ENCODE measurements around the gene OSBPL5.
A peak's percentile ranks its signal among the peaks of the same experiment; 100 is the strongest.

Gene OSBPL5

GRCh38 chr11:3055891-3056290 is 109.2 kb downstream of the OSBPL5 start:
- no peak for DNase-seq (ENCODE audit: low read depth, low spot score)

- DNase-seq (ENCODE audit: low read depth, low spot score), result no peak
Measured at GRCh38 chr11:3052567-3052966, 112.5 kb downstream of the OSBPL5 start.

- DNase-seq (ENCODE audit: low read depth, low spot score), result no peak
Measured at GRCh38 chr11:3052109-3052479, 113.0 kb downstream of the OSBPL5 start.

GRCh38 chr11:3051196-3052108 is 113.7 kb downstream of the OSBPL5 start:
- no peak for DNase-seq (ENCODE audit: low read depth, low spot score)

DNA sequence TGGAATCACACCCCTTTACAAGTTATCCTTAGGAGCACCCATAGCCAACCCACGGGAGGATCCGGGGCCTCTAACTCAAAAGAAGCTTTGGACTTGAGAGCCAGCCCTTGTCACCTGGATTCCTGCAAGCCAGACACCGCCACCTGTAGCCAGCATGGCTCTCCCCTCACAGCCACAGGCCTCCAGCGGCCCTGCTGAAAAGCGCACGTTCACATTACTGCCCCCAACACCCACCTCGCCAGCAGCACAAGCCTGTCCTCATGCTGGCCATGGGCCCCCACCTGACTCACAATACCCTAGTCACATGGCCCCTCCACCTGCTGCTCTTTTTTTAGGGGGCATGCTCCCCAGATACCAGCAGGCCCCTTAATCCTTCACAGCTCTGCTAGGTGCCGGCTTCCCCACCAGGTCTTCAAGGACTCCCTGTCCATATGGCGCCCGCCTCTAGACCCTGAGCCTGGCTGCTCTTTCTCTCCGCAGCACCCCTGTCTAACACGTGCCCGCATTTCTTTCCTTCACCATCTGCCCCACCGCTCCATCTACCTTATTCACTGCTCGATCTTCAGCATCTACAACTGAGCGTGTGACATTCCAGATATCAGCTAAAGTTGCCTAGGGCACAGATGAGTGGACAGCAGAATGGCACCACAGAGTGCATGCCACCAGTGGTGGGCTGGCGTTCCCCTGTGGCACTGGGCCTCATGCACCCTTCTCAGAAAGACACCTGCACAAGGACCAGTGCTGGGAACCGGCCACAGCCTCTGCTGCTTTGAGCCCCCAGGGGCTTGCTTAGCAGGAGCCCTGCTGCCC is 114.5 kb downstream of the OSBPL5 start:
- no peak for DNase-seq (ENCODE audit: low read depth, low spot score)

- peak; percentile 96 for DNase-seq (ENCODE audit: low read depth, low spot score)
Measured at GRCh38 chr11:3049430-3050243, 115.5 kb downstream of the OSBPL5 start.

- DNase-seq (ENCODE audit: low read depth, low spot score), result no peak
Measured at GRCh38 chr11:3047637-3048036, 117.5 kb downstream of the OSBPL5 start.

DNA sequence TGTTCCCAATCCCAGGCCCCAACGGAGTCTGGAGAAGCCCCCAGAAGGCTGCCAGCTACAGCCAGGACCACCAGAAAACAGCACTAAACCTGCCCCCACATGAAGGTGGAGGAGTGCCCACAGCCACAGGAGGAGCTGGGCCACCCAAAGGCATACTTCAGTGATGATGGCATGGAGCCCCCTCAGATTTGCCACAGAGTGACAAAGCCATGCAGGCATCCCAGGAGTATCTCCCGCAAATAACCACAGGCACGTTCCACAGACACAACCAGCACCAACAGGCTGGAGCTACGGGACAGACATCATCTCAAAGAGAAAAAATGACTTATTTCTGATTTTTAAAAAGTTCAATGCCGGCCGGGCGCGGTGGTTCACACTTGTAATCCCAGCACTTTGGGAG is 118.5 kb downstream of the OSBPL5 start:
- no peak for DNase-seq (ENCODE audit: low read depth, low spot score)

- DNase-seq (ENCODE audit: low read depth, low spot score), result no peak
Measured at GRCh38 chr11:3046190-3046589, 118.9 kb downstream of the OSBPL5 start.

GRCh38 chr11:3044915-3045314 is 120.2 kb downstream of the OSBPL5 start:
- DNase-seq (ENCODE audit: low read depth, low spot score), result no peak

DNA sequence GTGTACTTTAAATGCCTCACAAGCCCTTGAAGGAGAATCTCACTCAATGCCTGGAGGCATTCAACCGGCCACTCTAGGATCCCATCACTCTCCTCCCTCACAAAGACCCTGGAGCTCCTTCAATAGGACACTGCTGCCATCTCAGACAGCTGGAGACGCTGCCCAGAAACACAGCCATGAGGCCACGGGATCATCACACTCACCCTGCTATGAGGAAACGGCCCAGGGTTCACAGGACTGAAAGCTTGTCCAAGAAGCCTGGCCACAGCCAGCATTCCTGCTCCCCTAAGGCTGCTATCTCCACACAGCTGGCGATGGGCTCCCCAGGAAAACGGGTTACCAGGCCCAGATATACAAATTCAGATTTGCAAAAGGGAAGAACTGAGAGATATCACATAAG is 121.1 kb downstream of the OSBPL5 start:
- no peak for DNase-seq (ENCODE audit: low read depth, low spot score)

DNA sequence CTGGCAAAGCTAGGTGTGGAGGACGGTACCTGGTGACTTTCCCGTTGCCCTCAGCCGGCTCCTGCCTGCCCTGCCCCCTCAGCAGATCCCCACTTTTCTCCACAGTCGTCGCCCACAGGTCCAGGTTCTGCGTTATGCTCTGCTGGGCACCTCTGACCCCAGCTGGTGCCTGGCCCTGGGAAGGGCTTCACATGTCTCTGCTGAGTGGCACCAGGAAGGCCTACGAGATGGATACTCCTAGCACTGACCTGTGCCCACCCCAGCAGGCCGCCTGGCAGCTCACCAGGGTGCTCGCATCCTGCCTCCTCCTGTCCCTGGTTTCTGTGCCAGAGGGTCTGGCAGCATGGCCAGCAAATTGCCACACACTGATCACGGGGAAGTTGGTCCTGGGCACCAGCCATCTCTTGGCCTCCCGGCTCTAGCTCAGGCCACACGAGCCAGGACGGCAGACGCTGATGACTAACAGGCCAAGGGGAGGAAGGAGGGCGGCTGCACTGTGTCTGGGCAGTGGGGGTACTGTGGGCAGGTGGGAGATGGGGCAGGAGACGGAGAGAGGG is 121.7 kb downstream of the OSBPL5 start:
- DNase-seq (ENCODE audit: low read depth, low spot score), result no peak

DNA sequence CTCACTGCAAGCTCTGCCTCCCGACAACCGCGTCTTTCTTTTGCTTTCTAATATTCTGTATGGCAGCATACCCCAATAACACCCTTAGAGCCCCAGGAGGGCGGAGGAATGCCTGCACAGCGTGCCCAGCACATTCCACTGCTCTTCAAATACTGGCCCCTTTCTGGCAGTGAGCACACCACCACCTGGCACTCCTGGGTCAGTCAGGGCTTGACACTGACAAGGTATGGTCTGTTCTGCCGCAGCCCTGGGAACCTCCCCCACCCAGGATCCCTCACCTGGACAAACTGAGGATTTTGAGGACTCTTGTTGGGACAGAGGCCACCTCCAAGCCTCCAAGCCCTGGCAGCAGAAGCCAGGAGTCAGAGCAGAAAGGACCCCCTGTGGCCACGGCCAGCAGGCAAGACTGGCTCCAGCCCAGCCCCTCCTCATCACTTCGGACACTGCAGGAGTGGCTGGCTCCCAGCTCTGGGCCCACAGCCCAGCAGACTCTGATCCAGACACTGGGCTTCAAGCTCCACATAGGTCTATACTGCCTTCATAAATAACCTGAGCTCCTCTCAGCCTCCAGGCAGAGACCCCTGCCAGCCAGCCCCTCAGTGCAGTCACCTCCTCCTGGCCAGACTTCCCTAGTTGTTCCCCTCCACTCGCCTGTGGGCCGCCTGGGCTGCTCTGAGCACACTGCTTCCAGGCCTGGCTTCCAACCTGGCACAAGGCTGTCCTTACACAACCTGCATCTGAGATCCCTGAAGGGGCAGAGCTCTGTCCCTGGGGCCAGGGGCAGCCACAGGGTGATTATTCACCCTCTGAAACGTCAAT is 122.4 kb downstream of the OSBPL5 start:
- DNase-seq (ENCODE audit: low read depth, low spot score), result no peak

DNA sequence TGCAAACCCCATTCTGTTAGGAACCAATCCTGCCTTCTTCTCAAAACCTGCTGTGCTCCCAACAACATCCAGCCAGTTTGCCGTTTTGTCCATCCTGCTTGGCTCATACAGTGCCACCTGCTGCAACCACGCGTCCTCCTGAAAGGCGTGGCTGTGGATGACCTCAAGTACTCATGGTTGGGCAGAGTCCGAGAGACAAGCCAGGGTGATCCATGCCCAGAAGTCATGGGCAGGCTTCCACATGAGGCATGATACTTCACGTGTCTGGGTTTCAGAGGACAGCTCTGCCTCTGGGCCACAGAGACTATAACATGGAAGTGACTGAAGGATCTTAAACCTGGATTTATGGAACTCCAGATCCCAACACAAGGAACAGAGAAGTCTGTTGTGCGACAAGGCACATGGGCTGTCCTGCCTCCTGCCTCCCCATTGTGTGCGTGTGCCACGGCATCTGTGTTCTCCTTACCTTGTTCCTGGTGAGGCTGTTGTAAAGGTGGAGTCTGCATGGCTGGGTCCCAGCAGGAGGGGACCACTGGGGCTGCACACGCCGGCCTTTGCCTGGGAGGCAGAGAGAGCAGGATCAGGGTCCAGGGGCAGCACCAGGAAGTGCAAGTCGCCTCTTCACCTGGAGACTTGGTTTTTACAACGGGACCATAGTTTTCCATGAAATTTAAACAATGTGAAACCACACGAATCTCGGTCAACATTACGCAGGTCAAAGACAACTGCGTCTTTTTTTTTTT is 123.2 kb downstream of the OSBPL5 start:
- no peak for DNase-seq (ENCODE audit: low read depth, low spot score)

DNA sequence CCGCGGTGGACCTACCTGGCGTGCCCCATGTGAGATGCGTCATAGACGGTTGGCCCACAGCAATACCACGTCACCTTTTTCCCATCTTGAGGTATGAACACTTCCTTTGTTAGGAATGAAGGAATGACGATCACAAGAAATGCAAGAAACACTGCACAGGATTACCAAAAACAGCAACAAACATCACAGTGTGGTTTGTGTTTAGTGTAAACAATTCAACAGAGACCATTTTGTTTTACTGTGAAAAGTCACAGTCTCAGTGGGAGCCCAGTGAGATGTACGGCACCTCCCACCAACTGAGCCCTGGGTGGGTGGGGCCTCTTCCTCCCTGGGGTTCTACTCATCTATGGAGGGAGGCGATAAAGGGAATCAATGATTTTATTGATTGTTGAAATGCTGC is 124.2 kb downstream of the OSBPL5 start:
- DNase-seq (ENCODE audit: low read depth, low spot score), result no peak

GRCh38 chr11:3037945-3038271 is 127.2 kb downstream of the OSBPL5 start:
- no peak for DNase-seq (ENCODE audit: low read depth, low spot score)

Data from brain pericyte (primary cell).